MM.1S (cell line): ENCODE measurements around the gene MISP3.

ENCODE experiments used
- CTCF ChIP-seq: fragments of 300-600 bp; sonication (generic); IDR thresholded peaks from 2 replicates; pipeline ENCODE4 v1.5.1; 2016; ENCODE audit warnings: antibody characterized with exemption, low read length, mixed read lengths
- EZH2phosphoT487 ChIP-seq: fragments of 300-600 bp; sonication (generic); IDR thresholded peaks from 2 replicates; pipeline ENCODE4 v1.6.1; 2018; ENCODE audit warnings: antibody characterized with exemption, low read length

GRCh38 chr19:14117668-14118164, 45.1 kb downstream of the MISP3 start, which contains the start of gene PRKACA:
- TF ChIP-seq CTCF (no peak), EZH2phosphoT487 (no peak)
